Calu3 (cell line): ENCODE results near the gene MAP3K20. TPM values are rescaled to one million over a fixed set of nuclear protein-coding genes. Genes with fewer than 3 reads are reported as not detected.

ENCODE experiments used
- BruUV-seq: library from RNA; stranded (reverse); fragments of 400-500 nt; replicated peaks from 2 replicates; lab custom pipeline; 2021; lab: Mats Ljungman, UMichigan
- CTCF ChIA-PET: fragments of 300-600 bp; sonication (Branson Sonifier 250); formaldehyde crosslinking; loops from one replicate; lab custom pipeline; 2022; ENCODE audit warnings: antibody characterized with exemption; lab: Charles Lee
- DNase-seq: peaks from one replicate; pipeline ENCODE4 v3.0.0; 2022
- H3K27ac Mint-ChIP-seq: one replicate; pipeline ENCODE4 v1.8.0; 2022; ENCODE audit warnings: mixed read lengths; ENCODE audit not compliant: unreplicated experiment
- H3K27me3 Mint-ChIP-seq: one replicate; pipeline ENCODE4 v1.8.0; 2022; ENCODE audit warnings: mixed read lengths; ENCODE audit not compliant: unreplicated experiment
- H3K36me3 Mint-ChIP-seq: one replicate; pipeline ENCODE4 v1.8.0; 2022; ENCODE audit warnings: mild to moderate bottlenecking, moderate library complexity, mixed read lengths; ENCODE audit not compliant: insufficient read depth, unreplicated experiment
- H3K4me1 Mint-ChIP-seq: one replicate; pipeline ENCODE4 v1.8.0; 2022; ENCODE audit warnings: mild to moderate bottlenecking, low read depth, mixed read lengths; ENCODE audit not compliant: unreplicated experiment
- H3K4me3 Mint-ChIP-seq: one replicate; pipeline ENCODE4 v1.8.0; 2022; ENCODE audit warnings: mild to moderate bottlenecking, low read depth, moderate library complexity, mixed read lengths; ENCODE audit not compliant: unreplicated experiment
- H3K9me3 Mint-ChIP-seq: one replicate; pipeline ENCODE4 v1.8.0; 2022; ENCODE audit warnings: low read depth, mixed read lengths; ENCODE audit not compliant: unreplicated experiment
- CTCF ChIP-seq: fragments of 200-600 bp; IDR thresholded peaks from one replicate; pipeline ENCODE4 v1.8.0; 2022; ENCODE audit warnings: antibody characterized with exemption; ENCODE audit not compliant: unreplicated experiment
- intact Hi-C: fragments of 100-400 bp; cut with micrococcal nuclease; formaldehyde crosslinking; loops from one replicate; pipeline ENCODE4 v1.10.0; 2022; ENCODE audit not compliant: unreplicated experiment
- total RNA-seq: library from RNA; stranded (reverse); gene quantifications from 2 replicates; pipeline ENCODE4 v1.2.3, GENCODE V29; 2022

Gene MAP3K20
- total RNA-seq, 1 experiment from 2014 or later, result 37.0 TPM

- Mint-ChIP-seq H3K27me3 (no peaks in the 10 kb centered on the region), H3K4me1 (peaks cover 37% of the 10 kb centered on the region), H3K9me3 (no peaks in the 10 kb centered on the region), H3K4me3 (no peak overlapping the region), H3K27ac (no peak overlapping the region), H3K36me3 (peaks cover 14% of the 10 kb centered on the region)
- intact Hi-C loops, result no loop called here
- TF ChIP-seq CTCF, result no peak
- no TSS peak for BruUV-seq
- CTCF ChIA-PET, result no interaction called here
- no peak for DNase-seq
Observed at GRCh38 chr2:173240083-173240482, 164.4 kb downstream of the MAP3K20 start.

- BruUV-seq, result no TSS peak
- Mint-ChIP-seq H3K27me3 (no peaks in the 10 kb centered on the region), H3K4me3 (no peak overlapping the region), H3K27ac (no peak overlapping the region), H3K36me3 (peaks cover 14% of the 10 kb centered on the region), H3K9me3 (no peaks in the 10 kb centered on the region), H3K4me1 (peaks cover 24% of the 10 kb centered on the region)
- no peak for DNase-seq
- CTCF ChIA-PET, result interaction anchor here (0.6 kb wide), 1 partner anchor 765 kb away, joined by 5 read pairs; no protein-coding TSS in a partner anchor
- no peak for TF ChIP-seq CTCF
- intact Hi-C loops, result no loop called here
Observed at GRCh38 chr2:173241643-173242042, 166.0 kb downstream of the MAP3K20 start.

GRCh38 chr2:173247156-173247555 lies 171.5 kb downstream of the MAP3K20 start:
- intact Hi-C loops, result no loop called here
- H3K27ac Mint-ChIP-seq, result no peak overlapping the region
- no peak for DNase-seq
- no TSS peak for BruUV-seq
- no peak for TF ChIP-seq CTCF
- no peak overlapping the region for H3K4me3 Mint-ChIP-seq
- H3K36me3 Mint-ChIP-seq, result peaks cover 5% of the 10 kb centered on the region
- CTCF ChIA-PET, result no interaction called here
- no peaks in the 10 kb centered on the region for H3K9me3 Mint-ChIP-seq
- no peaks in the 10 kb centered on the region for H3K27me3 Mint-ChIP-seq
- no peaks in the 10 kb centered on the region for H3K4me1 Mint-ChIP-seq

GRCh38 chr2:173248381-173248780 lies 172.7 kb downstream of the MAP3K20 start:
- intact Hi-C loops, result no loop called here
- no TSS peak for BruUV-seq
- Mint-ChIP-seq H3K27me3 (no peaks in the 10 kb centered on the region), H3K4me3 (no peak overlapping the region), H3K27ac (no peak overlapping the region), H3K36me3 (peaks cover 4% of the 10 kb centered on the region), H3K4me1 (peaks cover 9% of the 10 kb centered on the region), H3K9me3 (no peaks in the 10 kb centered on the region)
- CTCF ChIA-PET, result no interaction called here
- no peak for DNase-seq
- no peak for TF ChIP-seq CTCF
